Raji (cell line): ENCODE measurements around the gene GLIS2.

Source experiments
- POLR2A ChIP-seq: IDR thresholded peaks from 2 replicates; pipeline ENCODE4 v1.6.1; 2011; ENCODE audit warnings: low read depth, low read length, control low read depth; ENCODE audit not compliant: insufficient read depth

The GLIS2 gene

GRCh38 chr16:4361944-4362311 lies 46.1 kb downstream of the GLIS2 start:
- no peak for TF ChIP-seq POLR2A

- TF ChIP-seq POLR2A = no peak
Measured at GRCh38 chr16:4362476-4363135, 46.7 kb downstream of the GLIS2 start.

GRCh38 chr16:4364196-4365013 lies 48.5 kb downstream of the GLIS2 start:
- TF ChIP-seq POLR2A = no peak

GRCh38 chr16:4365014-4365406 lies 49.1 kb downstream of the GLIS2 start:
- no peak for TF ChIP-seq POLR2A

GRCh38 chr16:4365615-4366014 lies 49.7 kb downstream of the GLIS2 start:
- no peak for TF ChIP-seq POLR2A

- no peak for TF ChIP-seq POLR2A
Measured at GRCh38 chr16:4366016-4366415, 50.1 kb downstream of the GLIS2 start.

GRCh38 chr16:4367393-4367856 lies 51.6 kb downstream of the GLIS2 start:
- TF ChIP-seq POLR2A = no peak

- no peak for TF ChIP-seq POLR2A
Measured at GRCh38 chr16:4369007-4369733, 53.3 kb downstream of the GLIS2 start.

GRCh38 chr16:4370151-4370550 lies 54.3 kb downstream of the GLIS2 start:
- no peak for TF ChIP-seq POLR2A

GRCh38 chr16:4370570-4371356 lies 54.9 kb downstream of the GLIS2 start:
- TF ChIP-seq POLR2A = no peak

GRCh38 chr16:4371357-4372000 lies 55.6 kb downstream of the GLIS2 start, which contains the start of gene VASN:
Gene VASN (plus strand): TSS chr16:4371848. CDS start chr16:4380878, 9,030 bp downstream.
- TF ChIP-seq POLR2A = no peak

- no peak for TF ChIP-seq POLR2A
Measured at GRCh38 chr16:4372001-4372577, 56.2 kb downstream of the GLIS2 start.

- no peak for TF ChIP-seq POLR2A
Measured at GRCh38 chr16:4372578-4373355, 56.9 kb downstream of the GLIS2 start.
